Heart right ventricle (tissue), 16 donors: ENCODE results near the gene PTPRG. TPM values are rescaled to one million over a fixed set of nuclear protein-coding genes. Genes with fewer than 3 reads are reported as not detected.

Source experiments
- ATAC-seq, 8 donors: fragments of 200-7000 bp; cut with Tn5 transposase; one replicate each; pipeline ENCODE4 v1.9.1; 2020; ENCODE audit warnings: mild to moderate bottlenecking in 8 of 8, moderate library complexity in 8 of 8, moderate number of reproducible peaks in 1 of 8
- DNase-seq, 2 donors: peaks; one replicate each; pipeline ENCODE4 v3.0.0-alpha.2; 2020
- H3K27ac ChIP-seq, 10 donors: fragments of 200-600 bp; sonication (generic) in 2 of 10; one replicate each; pipeline versions ENCODE4 v1.5.0 to v1.8.0; 2020 to 2022; ENCODE audit warnings: mild to moderate bottlenecking in 3 of 10
- H3K27me3 ChIP-seq, 7 donors: fragments of 200-600 bp; one replicate each; pipeline ENCODE4 v1.8.0; 2021 to 2022; ENCODE audit warnings: mild to moderate bottlenecking in 2 of 7
- H3K36me3 ChIP-seq, 9 donors: fragments of 200-600 bp; sonication (generic) in 1 of 9; one replicate each; pipeline versions ENCODE4 v1.5.0 to v1.8.0; 2020 to 2022; ENCODE audit warnings: mild to moderate bottlenecking in 2 of 9
- H3K4me1 ChIP-seq, 9 donors: fragments of 200-600 bp; sonication (generic) in 1 of 9; one replicate each; pipeline versions ENCODE4 v1.5.0 to v1.8.0; 2020 to 2022; ENCODE audit warnings: mild to moderate bottlenecking in 4 of 9
- H3K4me3 ChIP-seq, 10 donors: fragments of 200-600 bp; sonication (generic) in 2 of 10; one replicate each; pipeline versions ENCODE4 v1.5.0 to v1.8.0; 2020 to 2022; ENCODE audit warnings: mild to moderate bottlenecking in 7 of 10, moderate library complexity in 2 of 10
- H3K9me3 ChIP-seq, 11 donors: fragments of 200-600 bp in 10 of 11; sonication (generic) in 2 of 11; one replicate each; pipeline versions ENCODE4 v1.5.0 to v1.8.0; 2013 to 2022; ENCODE audit warnings: mild to moderate bottlenecking in 2 of 11, control low read depth in 1 of 11, moderate library complexity in 1 of 11
- CTCF ChIP-seq, 9 donors: fragments of 200-600 bp; sonication (generic) in 2 of 9; IDR thresholded peaks; one replicate each; pipeline versions ENCODE4 v1.5.0 to v1.8.0; 2021 to 2022; ENCODE audit warnings: antibody characterized with exemption in 9 of 9, mild to moderate bottlenecking in 5 of 9, moderate library complexity in 1 of 9
- WGBS, 2 donors: extraction: QIAGEN DNeasy Blood & Tissue Kit; methylation state at CpG; one replicate each; pipeline ENCODE4 v1.1.7; 2013; ENCODE audit warnings: inconsistent platforms in 1 of 2; 5-methylcytosine and 5-hydroxymethylcytosine counted together
- intact Hi-C, 10 donors: fragments of 100-400 bp; cut with DNase I; formaldehyde crosslinking; loops; one replicate each; pipeline versions ENCODE4 v1.11.1 to v1.14.2; 2022
- polyA plus RNA-seq, 2 donors: library from polyadenylated mRNA; stranded (reverse); fragments of 200-250 nt; gene quantifications; one replicate each; pipeline ENCODE4 v1.2.3, GENCODE V29; 2013
- total RNA-seq, 10 donors: library from RNA; stranded (reverse); fragmentation: NEBNext Ultra II Directional in 3 of 10; extraction: Animal tissue kit (Norgen Biotek cat#: 25700) in 3 of 10; gene quantifications; one replicate each; pipeline versions ENCODE4 v1.2.1 to v1.2.4, GENCODE V29; 2021 to 2023
- donor health status: Arrhythmogenic right ventricular cardiomyopathy.
- donor health status: ischemic (EF 13 %, LVEDD 7.1; RV severe dilation, severe dysfunction).
- donor health status: healthy with polysubstance abuse.
- donor health status: DM: no; HTN: yes; CAD: no.
- donor health status: DM: no; HTN: no; CAD: no.
- donor health status: ischemic (EF 25% LVEDD 6.9; RV normal size, moderate dysfunction).
- donor health status: ischemic (EF 25% LVEDD 5.7; RV mildly dilated, moderate dysfunction).
- donor health status: healthy.
- donor health status: DM: yes; HTN: yes; CAD: no.
- donor health status: Ischemic cardiomyopathy.
- donor health status: ischemic (EF 35%, LVEDD 5.7; RV mildly dilated, moderate dysfunction).
- donor health status: nonischemic (EF 11% LVEDD 7.7; RV severe dilation, severe dysfunction).
- donor health status: DM: yes; HTN: yes; CAD: no.
- donor health status: PGD.
- donor health status: ischemic (EF 29% LVEDD 5.4; RV normal size, mild dysfunction).
- donor health status: nonischemic (EF 23%, LVEDD 6.1; RV moderate dilation, normal function).

PTPRG gene
- total and polyA plus RNA-seq, 12 donors, result 10.1 to 38.3 (median 32.6) TPM

- Histone ChIP-seq H3K9me3 (no peaks in the 10 kb centered on the region), H3K4me1 (peaks cover 0 to 49% (median 22%) of the 10 kb centered on the region in 9 donors), H3K36me3 (no peaks in the 10 kb centered on the region), H3K4me3 (no peak overlapping the region), H3K27ac (peak overlapping the region in 2 of 10 donors; percentile 5 to 42), H3K27me3 (no peaks in the 10 kb centered on the region)
- no peak for TF ChIP-seq CTCF (IDR thresholded peaks at IDR 0.05)
- 88 to 90% methylated on average over 6 of the region's 6 CpGs for WGBS, 2 donors
- no peak for DNase-seq
- ATAC-seq, result peak in 3 of 8 donors; percentile 7 to 23 (median 21)
- intact Hi-C loops, result no loop called here
These were observed 55.2 kb downstream of the PTPRG start for GRCh38 chr3:61616586-61616985.

DNA sequence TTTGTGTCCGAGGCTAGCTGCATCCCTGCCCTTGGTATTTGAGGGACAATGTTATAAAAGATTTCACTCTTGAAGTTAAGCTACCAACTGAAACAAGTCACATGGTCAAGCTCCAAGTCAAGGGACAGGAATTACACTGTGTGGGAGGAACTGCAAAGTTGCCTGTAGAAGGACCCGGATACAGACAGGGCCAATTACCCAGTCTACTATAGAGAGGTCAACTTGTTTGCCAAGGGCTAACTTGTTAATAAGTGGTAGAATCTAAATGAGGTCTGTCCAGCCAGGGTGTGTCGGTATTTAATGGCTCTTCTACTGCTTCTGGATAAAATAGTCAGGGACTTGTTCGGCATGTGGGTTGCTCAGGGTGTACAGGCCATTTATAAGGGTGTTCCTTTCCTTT, 55.7 kb downstream of the PTPRG start:
- intact Hi-C loops, result no loop called here
- 62 to 64% methylated on average over 4 of the region's 4 CpGs for WGBS, 2 donors
- peak overlapping the region in 3 of 10 donors; percentile 5 to 42 (median 20) for H3K27ac ChIP-seq
- TF ChIP-seq CTCF (IDR thresholded peaks at IDR 0.05), result no peak
- H3K27me3 ChIP-seq, result no peaks in the 10 kb centered on the region
- no peaks in the 10 kb centered on the region for H3K9me3 ChIP-seq
- ATAC-seq, result peak in 6 of 8 donors; percentile 51 to 76 (median 54)
- no peak for DNase-seq
- H3K4me3 ChIP-seq, result no peak overlapping the region
- peaks cover 0 to 44% (median 22%) of the 10 kb centered on the region in 9 donors for H3K4me1 ChIP-seq
- no peaks in the 10 kb centered on the region for H3K36me3 ChIP-seq

DNA sequence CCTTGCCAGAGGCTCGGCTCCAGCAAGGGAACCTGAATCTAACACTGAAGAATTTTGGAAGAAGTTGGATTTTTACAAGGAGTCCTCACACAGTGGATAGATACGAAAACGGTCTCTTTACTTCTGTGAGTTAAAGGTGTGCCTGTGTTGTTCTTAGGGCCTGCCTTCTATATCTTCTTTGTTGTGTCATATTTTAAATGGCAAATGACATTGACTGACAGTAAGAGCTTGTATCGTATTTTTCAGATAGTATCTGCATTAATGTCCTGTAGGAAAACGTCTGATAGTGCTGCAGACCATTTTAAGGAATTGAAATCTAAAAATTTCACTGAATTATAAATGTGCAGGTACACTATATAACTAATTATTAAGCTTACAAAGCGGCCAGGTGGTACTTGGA, 56.3 kb downstream of the PTPRG start:
- WGBS, 2 donors, result 75 to 82% methylated on average over 6 of the region's 6 CpGs
- Histone ChIP-seq H3K27ac (peak overlapping the region in 3 of 10 donors; percentile 5 to 42 (median 20)), H3K4me1 (peaks cover 0 to 41% (median 22%) of the 10 kb centered on the region in 9 donors), H3K27me3 (no peaks in the 10 kb centered on the region), H3K4me3 (no peak overlapping the region), H3K36me3 (no peaks in the 10 kb centered on the region), H3K9me3 (no peaks in the 10 kb centered on the region)
- TF ChIP-seq CTCF (IDR thresholded peaks at IDR 0.05), result no peak
- DNase-seq (no peak), ATAC-seq (peak in 1 of 8 donors; percentile 9)
- intact Hi-C loops, result no loop called here

GRCh38 chr3:61618231-61618630, 56.9 kb downstream of the PTPRG start:
- 76 to 96% methylated on average over 2 of the region's 2 CpGs for WGBS, 2 donors
- H3K9me3 ChIP-seq, result no peaks in the 10 kb centered on the region
- intact Hi-C loops, result no loop called here
- ATAC-seq, result no peak
- DNase-seq, result no peak
- TF ChIP-seq CTCF (IDR thresholded peaks at IDR 0.05), result no peak
- H3K27me3 ChIP-seq, result no peaks in the 10 kb centered on the region
- peaks cover 0 to 36% (median 22%) of the 10 kb centered on the region in 9 donors for H3K4me1 ChIP-seq
- no peak overlapping the region for H3K27ac ChIP-seq
- peaks cover 0 to 3% (median 0%) of the 10 kb centered on the region in 9 donors for H3K36me3 ChIP-seq
- no peak overlapping the region for H3K4me3 ChIP-seq
